ENCODE measurements around the gene C2orf72. TPM values are rescaled to one million over a fixed set of nuclear protein-coding genes. Genes with fewer than 3 reads are reported as not detected.
"Not testable (repeated sequence)": the region's sequence is repeated elsewhere in the genome, so short reads cannot be mapped to it uniquely, and the experiment has no call there.

Gene C2orf72
- 1 to 10 TPM in 1 of 5 donors, under 1 TPM in 4; 0.27 to 1.6 (median 0.54) TPM for polyA plus RNA-seq (ENCODE audit: insufficient read depth in 1 of 5, insufficient read length in 5 of 5, low replicate concordance in 1 of 5)
- long read RNA-seq, donor 1, partial matches to known transcripts = 0 of 1 reads
- long read RNA-seq, donor 1, other reads (novel, unspliced or antisense) = 0 of 1 reads
- long read RNA-seq, donor 2 = 0 reads
- long read RNA-seq, donor 3 = 0 reads
- long read RNA-seq, donor 4 = 0 reads
- long read RNA-seq, donor 5 = 0 reads
- long read RNA-seq, donor 6 = 0 reads
- long read RNA-seq, donor 7 = 0 reads
- long read RNA-seq, donor 8, partial matches to known transcripts = 0 of 1 reads
- long read RNA-seq, donor 8, other reads (novel, unspliced or antisense) = 0 of 1 reads

- no peak for DNase-seq
These were observed at the start of gene C2orf72 for GRCh38 chr2:231037202-231037730. Gene C2orf72 (plus strand): TSS chr2:231037523. CDS start chr2:231037566, 43 bp downstream.

- no peak for DNase-seq
These were observed 47.6 kb upstream of the C2orf72 start for GRCh38 chr2:230989731-230990130.

- no peak for DNase-seq
These were observed 47.0 kb upstream of the C2orf72 start for GRCh38 chr2:230990131-230990898.

- no peak for DNase-seq
These were observed 46.5 kb upstream of the C2orf72 start for GRCh38 chr2:230990899-230991150.

GRCh38 chr2:230991598-230991997 is 45.7 kb upstream of the C2orf72 start:
- no peak for DNase-seq

GRCh38 chr2:230995821-230996220 is 41.5 kb upstream of the C2orf72 start, which contains the start of gene SPATA3:
Gene SPATA3 (plus strand): TSS chr2:230996121. CDS start chr2:230996234, 113 bp downstream.
- DNase-seq = no peak

GRCh38 chr2:230996661-230997060 is 40.7 kb upstream of the C2orf72 start:
- DNase-seq = no peak

GRCh38 chr2:230998882-230999281 is 38.4 kb upstream of the C2orf72 start:
- DNase-seq = no peak

- DNase-seq = no peak
These were observed 37.8 kb upstream of the C2orf72 start for GRCh38 chr2:230999477-230999876.

GRCh38 chr2:231000211-231000904 is 37.0 kb upstream of the C2orf72 start:
- DNase-seq = no peak

GRCh38 chr2:231001036-231001435 is 36.3 kb upstream of the C2orf72 start:
- DNase-seq = no peak

- no peak for DNase-seq
These were observed 35.4 kb upstream of the C2orf72 start for GRCh38 chr2:231001921-231002320.

- DNase-seq = no peak
These were observed 34.7 kb upstream of the C2orf72 start for GRCh38 chr2:231002641-231003040.

GRCh38 chr2:231003186-231003585 is 34.1 kb upstream of the C2orf72 start:
- DNase-seq = no peak

- not testable (repeated sequence) for DNase-seq
These were observed 32.4 kb upstream of the C2orf72 start for GRCh38 chr2:231004930-231005329.

- no peak for DNase-seq
These were observed 29.8 kb upstream of the C2orf72 start for GRCh38 chr2:231007286-231008098.

- no peak for DNase-seq
These were observed 29.2 kb upstream of the C2orf72 start for GRCh38 chr2:231008131-231008530.

GRCh38 chr2:231009236-231009919 is 27.9 kb upstream of the C2orf72 start:
- no peak for DNase-seq

GRCh38 chr2:231010201-231010730 is 27.1 kb upstream of the C2orf72 start:
- no peak for DNase-seq

GRCh38 chr2:231011526-231011925 is 25.8 kb upstream of the C2orf72 start:
- no peak for DNase-seq

GRCh38 chr2:231012463-231012862 is 24.9 kb upstream of the C2orf72 start:
- no peak for DNase-seq

All from right lung (tissue), 10 donors.